Occipital lobe (tissue), 2 donors: ENCODE data around the gene SCRN2. TPM values are rescaled to one million over a fixed set of nuclear protein-coding genes. Genes with fewer than 3 reads are reported as not detected.

Experiments used
- DNase-seq: peaks from one replicate; lab custom pipeline; 2025; lab: John Stamatoyannopoulos, UW
- total RNA-seq: library from RNA; depleted of rRNA; stranded (reverse); fragments of >200 nt; gene quantifications from one replicate; pipeline ENCODE4 v1.2.3, GENCODE V29; 2014

SCRN2 gene
- 17.8 TPM for total RNA-seq

GRCh38 chr17:47840742-47841487 is at the start of gene SCRN2:
Gene SCRN2 (minus strand): TSS chr17:47841273. CDS start chr17:47840843, 430 bp downstream.
- peak; percentile 78 for DNase-seq

DNA sequence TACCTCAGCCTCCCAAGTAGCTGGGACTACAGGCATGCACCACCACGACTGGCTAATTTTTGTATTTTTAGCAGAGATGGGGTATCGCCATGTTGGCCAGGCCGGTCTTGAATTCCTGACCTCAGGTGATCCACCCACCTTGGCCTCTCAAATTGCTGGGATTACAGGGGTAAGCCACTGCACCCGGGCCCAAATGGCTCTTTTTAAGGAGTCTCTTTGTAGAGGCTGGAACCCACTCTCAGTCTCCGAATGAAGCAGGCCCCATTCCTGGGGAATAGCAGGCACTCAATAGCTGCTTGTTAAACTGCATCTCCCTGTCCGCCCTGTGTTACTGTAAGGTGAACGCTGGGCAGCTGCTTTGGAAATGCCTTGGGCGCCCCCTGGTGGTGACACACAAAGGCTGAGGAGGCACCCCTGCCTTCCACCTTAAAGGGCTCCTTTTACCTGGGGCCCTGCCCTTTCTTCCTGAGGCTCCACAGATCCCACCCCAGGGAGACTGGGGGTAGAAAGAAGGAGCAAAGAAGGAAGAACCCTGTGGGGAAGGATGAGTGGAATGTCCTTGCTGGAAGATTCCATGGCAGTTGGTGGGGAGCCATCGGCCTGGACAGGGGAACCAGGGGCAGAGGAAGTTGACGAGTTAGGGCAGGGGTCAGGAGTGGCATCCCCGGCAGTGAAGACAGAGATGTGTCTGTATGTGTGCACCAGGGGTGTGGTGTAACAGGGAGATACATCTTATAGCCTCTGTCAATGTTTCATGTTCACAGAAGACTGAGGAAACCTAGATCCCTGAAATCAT is 48.9 kb upstream of the SCRN2 start:
- peak; percentile 65 for DNase-seq

- DNase-seq = no peak
Measured at GRCh38 chr17:47888293-47888692, 47.2 kb upstream of the SCRN2 start.

GRCh38 chr17:47884905-47885730 is 44.0 kb upstream of the SCRN2 start:
- DNase-seq = no peak

- DNase-seq = no peak
Measured at GRCh38 chr17:47884427-47884740, 43.3 kb upstream of the SCRN2 start.

- no peak for DNase-seq
Measured at GRCh38 chr17:47883589-47884426, 42.7 kb upstream of the SCRN2 start.

- DNase-seq = no peak
Measured at GRCh38 chr17:47882695-47883588, 41.9 kb upstream of the SCRN2 start.

GRCh38 chr17:47882247-47882646 is 41.2 kb upstream of the SCRN2 start:
- no peak for DNase-seq

GRCh38 chr17:47879776-47880454 is 38.8 kb upstream of the SCRN2 start:
- no peak for DNase-seq

GRCh38 chr17:47879028-47879585 is 38.0 kb upstream of the SCRN2 start:
- no peak for DNase-seq

GRCh38 chr17:47878203-47879027 is 37.3 kb upstream of the SCRN2 start:
- no peak for DNase-seq

DNA sequence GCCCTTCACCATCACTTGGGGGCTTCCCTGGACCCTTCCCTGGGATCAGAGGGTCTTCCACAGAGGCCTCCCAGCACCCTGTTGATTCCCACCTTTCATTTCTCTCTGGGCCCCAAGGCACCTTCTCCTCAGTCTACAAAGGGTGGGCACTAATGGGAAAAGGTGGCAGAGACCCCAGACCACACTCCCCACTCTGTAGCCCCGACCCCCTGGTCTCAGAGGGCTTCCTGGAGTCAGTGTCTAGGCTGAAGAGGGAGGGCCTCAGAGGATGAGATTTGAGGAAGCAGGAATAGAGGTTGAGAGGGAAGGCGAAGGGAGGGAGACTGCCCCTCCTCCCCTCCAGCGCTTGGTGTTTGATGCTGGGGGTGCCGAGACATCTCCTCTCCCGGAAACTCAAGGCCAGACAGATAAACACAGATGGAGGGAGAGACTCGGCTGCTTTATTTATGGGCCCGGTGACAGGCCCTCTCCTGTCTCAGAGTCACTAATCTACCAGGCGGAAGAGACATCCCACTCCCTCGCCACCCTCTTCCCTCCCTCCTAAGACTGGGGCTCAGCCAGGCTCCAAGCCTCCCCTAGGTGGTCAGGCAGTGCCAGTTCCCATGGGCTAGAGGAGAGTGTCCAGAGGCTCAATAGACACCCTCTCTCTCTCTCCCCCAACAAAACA is 36.4 kb upstream of the SCRN2 start:
- no peak for DNase-seq

DNA sequence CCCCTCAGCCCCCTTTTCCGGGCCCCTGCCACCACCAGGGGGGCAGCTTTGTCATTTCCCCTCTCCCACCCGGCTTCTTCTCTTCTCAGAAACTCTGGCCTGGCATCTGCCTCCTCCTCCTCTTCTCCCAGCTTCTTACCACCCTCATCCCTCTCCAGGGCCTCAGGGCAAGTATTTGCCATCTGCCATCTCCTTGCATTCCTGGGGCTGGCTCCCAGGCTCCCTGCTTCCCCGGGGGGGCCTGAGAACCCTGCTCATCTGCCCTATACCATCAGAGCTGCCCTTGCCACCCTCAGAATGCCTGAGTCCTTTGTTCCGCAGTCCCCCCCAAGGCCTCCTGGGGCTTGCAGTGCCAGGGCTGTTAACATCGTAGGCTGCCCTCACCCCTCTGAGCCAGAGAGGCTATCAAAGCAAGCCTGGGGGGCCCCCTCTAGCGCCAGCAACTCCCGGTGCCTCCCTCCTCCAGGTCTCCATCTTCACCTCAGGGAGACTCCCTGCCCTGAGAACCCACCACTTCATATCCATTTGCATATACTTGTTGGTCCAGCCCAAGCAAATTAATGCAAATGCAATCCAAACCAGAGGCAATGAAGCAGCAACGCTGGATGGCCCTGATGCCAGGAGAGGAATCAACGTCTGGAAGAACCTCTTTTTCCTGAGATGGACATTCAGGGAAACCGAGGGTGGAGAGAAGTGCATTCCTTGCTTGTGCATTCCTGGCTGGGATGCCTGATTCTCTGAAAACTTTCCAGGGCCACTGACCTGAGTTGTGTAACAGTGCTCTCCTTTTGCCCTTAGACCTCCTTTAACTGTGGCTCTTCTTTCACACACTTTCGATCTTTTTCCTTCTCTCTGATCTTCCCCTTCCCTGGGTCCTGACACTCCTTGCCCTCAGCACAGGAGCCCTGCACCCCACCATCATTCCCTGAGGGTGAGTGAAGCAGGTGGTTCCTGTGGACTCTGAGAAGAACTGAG is 34.2 kb upstream of the SCRN2 start:
- no peak for DNase-seq

DNA sequence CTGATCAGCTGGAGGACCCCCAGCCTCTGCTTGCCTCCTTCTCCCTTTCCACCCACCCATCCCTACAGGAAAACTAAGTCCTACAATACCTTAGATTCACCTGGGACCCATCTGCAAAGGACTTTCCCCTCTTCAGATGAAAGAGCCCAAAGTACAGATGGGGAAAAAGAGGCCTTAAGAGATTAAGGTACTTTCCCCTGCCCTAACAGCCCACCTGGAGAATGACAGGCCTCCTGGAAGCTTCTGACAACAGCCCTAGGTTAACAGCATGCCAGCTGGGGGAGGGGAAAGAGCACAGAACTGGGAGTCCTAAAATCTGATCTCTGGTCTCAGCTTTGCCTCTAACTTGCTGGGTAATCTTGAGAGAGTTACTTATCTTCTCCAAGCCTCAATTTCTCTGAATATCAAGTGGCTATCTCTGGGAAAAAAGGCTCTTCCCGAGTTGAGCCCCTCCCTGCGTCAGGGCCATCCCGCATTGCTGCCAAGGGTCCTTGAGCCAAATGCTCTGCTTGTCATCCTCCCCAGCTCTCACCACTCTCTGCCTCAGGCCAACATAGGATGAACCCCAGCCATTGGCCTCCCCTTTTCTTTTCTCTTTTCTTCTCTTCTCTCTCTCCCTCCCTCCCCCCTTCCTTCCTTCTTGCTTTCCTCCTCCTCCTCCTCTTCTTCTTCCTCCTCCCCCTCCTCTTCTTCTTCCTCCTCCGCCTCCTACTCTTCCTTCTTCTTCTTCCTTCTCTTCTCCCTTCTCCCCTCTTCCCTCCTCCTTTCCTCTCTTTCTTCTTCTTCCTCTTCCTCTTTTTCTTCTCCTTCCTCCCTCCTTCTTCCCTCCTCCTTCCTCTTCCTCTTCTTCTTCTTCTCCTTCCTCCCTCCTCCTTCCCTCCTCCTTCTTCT is 32.4 kb upstream of the SCRN2 start:
- DNase-seq = no peak

- DNase-seq = no peak
Measured at GRCh38 chr17:47872651-47873161, 31.6 kb upstream of the SCRN2 start.
